ENCODE measurements around the gene OR2S2. TPM values are rescaled to one million over a fixed set of nuclear protein-coding genes. Genes with fewer than 3 reads are reported as not detected.

The OR2S2 gene
- polyA plus RNA-seq, 12 donors: 0.22 to 0.48 (median 0.29) TPM; not detected in 6

GRCh38 chr9:35962126-35962906, 4.4 kb upstream of the OR2S2 start:
- DNase-seq: no peak

GRCh38 chr9:35960039-35960655, 2.2 kb upstream of the OR2S2 start:
- no peak for DNase-seq

- DNase-seq: no peak
Measured at GRCh38 chr9:35956651-35957050, 1.3 kb downstream of the OR2S2 start.

GRCh38 chr9:35954942-35955546, 2.9 kb downstream of the OR2S2 start:
- DNase-seq: peak; percentile 77

- no peak for DNase-seq
Measured at GRCh38 chr9:35952526-35953191, 5.3 kb downstream of the OR2S2 start.

- no peak for DNase-seq
Measured at GRCh38 chr9:35951736-35952135, 6.2 kb downstream of the OR2S2 start.

GRCh38 chr9:35948901-35949318, 9.0 kb downstream of the OR2S2 start:
- DNase-seq: no peak

GRCh38 chr9:35948451-35948850, 9.5 kb downstream of the OR2S2 start:
- no peak for DNase-seq

- peak; percentile 72 for DNase-seq
Measured at GRCh38 chr9:35945341-35946018, 12.5 kb downstream of the OR2S2 start.

- DNase-seq: no peak
Measured at GRCh38 chr9:35944841-35945240, 13.1 kb downstream of the OR2S2 start.

- no peak for DNase-seq
Measured at GRCh38 chr9:35944173-35944572, 13.8 kb downstream of the OR2S2 start.

- DNase-seq: no peak
Measured at GRCh38 chr9:35942286-35942685, 15.7 kb downstream of the OR2S2 start.

- no peak for DNase-seq
Measured at GRCh38 chr9:35940458-35941407, 17.2 kb downstream of the OR2S2 start.

GRCh38 chr9:35939679-35940250, 18.2 kb downstream of the OR2S2 start:
- no peak for DNase-seq

- DNase-seq: no peak
Measured at GRCh38 chr9:35938474-35939356, 19.2 kb downstream of the OR2S2 start.

GRCh38 chr9:35937227-35937626, 20.7 kb downstream of the OR2S2 start:
- no peak for DNase-seq

GRCh38 chr9:35935755-35936509, 22.0 kb downstream of the OR2S2 start:
- no peak for DNase-seq

- DNase-seq: no peak
Measured at GRCh38 chr9:35935261-35935660, 22.7 kb downstream of the OR2S2 start.
